Prostate gland (tissue), 2 donors: ENCODE results near the gene ERMP1. TPM values are rescaled to one million over a fixed set of nuclear protein-coding genes. Genes with fewer than 3 reads are reported as not detected.
"Not testable (repeated sequence)": the region's sequence is repeated elsewhere in the genome, so short reads cannot be mapped to it uniquely, and the experiment has no call there.

Source experiments
- DNase-seq: peaks from one replicate; pipeline ENCODE4 v3.0.0-alpha.2; 2019; ENCODE audit warnings: low spot score
- H3K27ac ChIP-seq, 2 donors: fragments of 200-600 bp; sonication (generic); 2 replicates each; pipeline ENCODE4 v1.5.1; 2017 to 2019
- H3K27me3 ChIP-seq: fragments of 200-600 bp; sonication (generic); replicated peaks from 2 replicates; pipeline ENCODE4 v1.5.1; 2019; ENCODE audit not compliant: insufficient read depth
- H3K36me3 ChIP-seq, 2 donors: fragments of 200-600 bp; sonication (generic); 1 replicate in 1 of 2; 2 replicates in 1 of 2; pipeline versions ENCODE4 v1.5.1 to v1.8.1; 2017 to 2019
- H3K4me1 ChIP-seq: fragments of 200-600 bp; sonication (generic); replicated peaks from 2 replicates; pipeline ENCODE4 v1.5.1; 2019
- H3K4me3 ChIP-seq, 2 donors: fragments of 200-600 bp; sonication (generic); 2 replicates each; pipeline ENCODE4 v1.5.1; 2017 to 2019
- H3K9me3 ChIP-seq: fragments of 200-600 bp; sonication (generic); 2 replicates; pipeline ENCODE4 v1.5.1; 2017
- POLR2A ChIP-seq: fragments of 450-650 bp; IDR thresholded peaks from one replicate; pipeline ENCODE4 v1.6.1; 2016; ENCODE audit warnings: antibody characterized with exemption, mild to moderate bottlenecking
- POLR2AphosphoS5 ChIP-seq: sonication (generic); formaldehyde crosslinking; IDR thresholded peaks from one replicate; pipeline ENCODE4 v1.6.1; 2017; ENCODE audit warnings: antibody characterized with exemption
- WGBS: methylation state at CpG from one replicate; pipeline ENCODE4 v1.1.5; 2018; 5-methylcytosine and 5-hydroxymethylcytosine counted together
- intact Hi-C: fragments of 100-400 bp; cut with DNase I; formaldehyde crosslinking; loops from one replicate; pipeline ENCODE4 v1.14.2; 2022
- total RNA-seq, 2 donors: library from RNA; depleted of rRNA; stranded (reverse); fragments of >200 nt; gene quantifications; one replicate each; pipeline ENCODE4 v1.1.0, GENCODE V29; 2016
- TF ChIP-seq, protein P1 (sequence below), 4 experiments: fragments of 200-600 bp in 2 of 4; fragments of 450-650 bp in 2 of 4; sonication (generic) in 2 of 4; IDR thresholded peaks; 1 replicate in 3 of 4; 2 replicates in 1 of 4; pipeline ENCODE4 v1.5.1; 2016 to 2019; ENCODE audit warnings: antibody characterized with exemption in 4 of 4, mild to moderate bottlenecking in 2 of 4, moderate library complexity in 2 of 4

The ERMP1 gene, protein sequence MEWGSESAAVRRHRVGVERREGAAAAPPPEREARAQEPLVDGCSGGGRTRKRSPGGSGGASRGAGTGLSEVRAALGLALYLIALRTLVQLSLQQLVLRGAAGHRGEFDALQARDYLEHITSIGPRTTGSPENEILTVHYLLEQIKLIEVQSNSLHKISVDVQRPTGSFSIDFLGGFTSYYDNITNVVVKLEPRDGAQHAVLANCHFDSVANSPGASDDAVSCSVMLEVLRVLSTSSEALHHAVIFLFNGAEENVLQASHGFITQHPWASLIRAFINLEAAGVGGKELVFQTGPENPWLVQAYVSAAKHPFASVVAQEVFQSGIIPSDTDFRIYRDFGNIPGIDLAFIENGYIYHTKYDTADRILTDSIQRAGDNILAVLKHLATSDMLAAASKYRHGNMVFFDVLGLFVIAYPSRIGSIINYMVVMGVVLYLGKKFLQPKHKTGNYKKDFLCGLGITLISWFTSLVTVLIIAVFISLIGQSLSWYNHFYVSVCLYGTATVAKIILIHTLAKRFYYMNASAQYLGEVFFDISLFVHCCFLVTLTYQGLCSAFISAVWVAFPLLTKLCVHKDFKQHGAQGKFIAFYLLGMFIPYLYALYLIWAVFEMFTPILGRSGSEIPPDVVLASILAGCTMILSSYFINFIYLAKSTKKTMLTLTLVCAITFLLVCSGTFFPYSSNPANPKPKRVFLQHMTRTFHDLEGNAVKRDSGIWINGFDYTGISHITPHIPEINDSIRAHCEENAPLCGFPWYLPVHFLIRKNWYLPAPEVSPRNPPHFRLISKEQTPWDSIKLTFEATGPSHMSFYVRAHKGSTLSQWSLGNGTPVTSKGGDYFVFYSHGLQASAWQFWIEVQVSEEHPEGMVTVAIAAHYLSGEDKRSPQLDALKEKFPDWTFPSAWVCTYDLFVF
- 10 to 100 TPM; 21.7 to 24.7 TPM for total RNA-seq

DNA sequence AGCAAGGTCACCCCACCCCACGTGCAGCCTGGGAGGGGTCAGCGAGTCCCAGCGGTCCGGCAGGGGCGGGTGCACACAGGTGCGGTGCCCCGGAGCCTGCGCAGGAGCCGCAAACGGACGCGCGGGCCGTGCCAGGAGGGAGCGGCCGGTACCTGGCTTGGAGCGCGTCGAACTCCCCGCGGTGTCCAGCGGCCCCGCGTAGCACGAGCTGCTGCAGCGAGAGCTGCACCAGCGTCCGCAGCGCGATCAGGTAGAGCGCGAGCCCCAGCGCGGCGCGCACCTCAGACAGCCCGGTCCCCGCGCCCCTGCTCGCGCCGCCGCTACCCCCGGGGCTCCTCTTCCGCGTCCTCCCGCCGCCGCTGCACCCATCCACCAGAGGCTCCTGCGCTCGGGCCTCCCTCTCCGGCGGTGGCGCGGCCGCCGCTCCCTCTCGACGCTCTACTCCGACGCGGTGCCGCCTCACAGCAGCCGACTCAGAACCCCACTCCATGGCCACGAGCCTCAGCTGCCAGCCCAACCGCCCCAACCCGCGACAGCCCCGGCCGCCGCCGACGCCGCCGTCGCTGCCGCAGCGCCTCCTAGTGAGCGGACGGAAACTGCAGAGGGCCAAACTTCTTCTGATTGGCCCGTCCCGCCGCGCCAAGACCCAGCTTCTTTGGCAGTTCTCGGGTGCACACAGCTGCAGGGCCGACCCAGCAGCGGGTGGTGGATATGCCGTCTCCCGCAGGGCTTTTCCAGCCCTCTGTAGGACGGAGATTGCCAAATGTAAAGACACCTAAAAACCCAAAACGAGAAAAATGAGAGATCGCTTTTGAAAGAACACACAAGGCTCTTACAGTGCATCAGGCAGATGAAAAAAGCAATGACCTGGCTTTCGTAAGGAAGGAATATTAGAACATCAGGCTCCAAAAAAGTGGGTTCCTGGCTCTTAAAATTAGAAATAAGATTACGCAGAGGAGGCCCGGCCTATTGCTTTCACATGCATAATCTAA, at the start of gene ERMP1:
ERMP1 (minus strand) TSS at position 580 of the 992 bp plus-strand sequence; CDS start at position 490, 90 bp downstream.
- Histone ChIP-seq H3K9me3 (no peaks in the 10 kb centered on the region), H3K27ac (peak within 1 kb of the TSS; percentile 81 to 85), H3K27me3 (no peaks in the 10 kb centered on the region), H3K36me3 (no peaks in the 10 kb centered on the region), H3K4me3 (peak within 1 kb of the TSS; percentile 75 to 89), H3K4me1 (no peaks in the 10 kb centered on the region)
- intact Hi-C loops: no loop called here
- peak; percentile 79 for DNase-seq
- WGBS: under 1% methylated on average over 65 of the region's 95 CpGs
- TF ChIP-seq POLR2AphosphoS5 (peak; percentile 80), POLR2A (peak; percentile 50)
- TF ChIP-seq, protein P1, sequence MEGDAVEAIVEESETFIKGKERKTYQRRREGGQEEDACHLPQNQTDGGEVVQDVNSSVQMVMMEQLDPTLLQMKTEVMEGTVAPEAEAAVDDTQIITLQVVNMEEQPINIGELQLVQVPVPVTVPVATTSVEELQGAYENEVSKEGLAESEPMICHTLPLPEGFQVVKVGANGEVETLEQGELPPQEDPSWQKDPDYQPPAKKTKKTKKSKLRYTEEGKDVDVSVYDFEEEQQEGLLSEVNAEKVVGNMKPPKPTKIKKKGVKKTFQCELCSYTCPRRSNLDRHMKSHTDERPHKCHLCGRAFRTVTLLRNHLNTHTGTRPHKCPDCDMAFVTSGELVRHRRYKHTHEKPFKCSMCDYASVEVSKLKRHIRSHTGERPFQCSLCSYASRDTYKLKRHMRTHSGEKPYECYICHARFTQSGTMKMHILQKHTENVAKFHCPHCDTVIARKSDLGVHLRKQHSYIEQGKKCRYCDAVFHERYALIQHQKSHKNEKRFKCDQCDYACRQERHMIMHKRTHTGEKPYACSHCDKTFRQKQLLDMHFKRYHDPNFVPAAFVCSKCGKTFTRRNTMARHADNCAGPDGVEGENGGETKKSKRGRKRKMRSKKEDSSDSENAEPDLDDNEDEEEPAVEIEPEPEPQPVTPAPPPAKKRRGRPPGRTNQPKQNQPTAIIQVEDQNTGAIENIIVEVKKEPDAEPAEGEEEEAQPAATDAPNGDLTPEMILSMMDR (IDR thresholded peaks at IDR 0.05): peak; percentile 70 to 93 (median 86)

DNA sequence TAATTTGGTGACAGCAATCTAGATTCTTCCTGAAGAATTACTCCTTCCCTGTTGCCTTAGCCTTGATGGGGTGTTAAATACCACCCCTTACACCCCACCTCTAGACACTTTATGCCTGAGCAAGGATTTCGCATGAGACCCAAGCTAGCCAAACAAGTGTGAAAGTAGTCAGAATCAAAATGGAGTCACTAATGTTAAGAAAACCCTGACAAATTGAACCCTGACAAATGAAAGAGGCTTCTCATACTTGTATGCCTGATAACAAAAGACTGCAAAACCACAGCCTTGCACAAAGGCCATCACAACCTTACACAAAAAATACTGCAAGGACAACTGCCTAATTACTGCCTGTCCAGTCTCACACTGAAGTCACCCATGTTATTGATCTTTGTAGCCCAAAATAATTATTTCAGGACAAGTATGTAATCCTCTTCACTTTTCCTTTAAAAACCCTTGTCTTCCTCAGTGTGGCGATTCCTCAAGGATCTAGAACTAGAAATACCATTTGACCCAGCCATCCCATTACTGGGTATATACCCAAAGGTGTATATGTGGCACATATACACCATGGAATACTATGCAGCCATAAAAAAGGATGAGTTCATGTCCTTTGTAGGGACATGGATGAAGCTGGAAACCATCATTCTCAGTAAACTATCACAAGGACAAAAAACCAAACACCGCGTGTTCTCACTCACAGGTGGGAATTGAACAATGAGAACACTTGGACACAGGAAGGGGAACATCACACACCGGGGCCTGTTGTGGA, 49.5 kb upstream of the ERMP1 start:
- H3K4me1 ChIP-seq, H3K4me3 ChIP-seq, intact Hi-C loops, DNase-seq, H3K27me3 ChIP-seq, H3K36me3 ChIP-seq, H3K9me3 ChIP-seq, H3K27ac ChIP-seq: not testable (repeated sequence)
- WGBS: 98% methylated on average over 5 of the region's 5 CpGs

DNA sequence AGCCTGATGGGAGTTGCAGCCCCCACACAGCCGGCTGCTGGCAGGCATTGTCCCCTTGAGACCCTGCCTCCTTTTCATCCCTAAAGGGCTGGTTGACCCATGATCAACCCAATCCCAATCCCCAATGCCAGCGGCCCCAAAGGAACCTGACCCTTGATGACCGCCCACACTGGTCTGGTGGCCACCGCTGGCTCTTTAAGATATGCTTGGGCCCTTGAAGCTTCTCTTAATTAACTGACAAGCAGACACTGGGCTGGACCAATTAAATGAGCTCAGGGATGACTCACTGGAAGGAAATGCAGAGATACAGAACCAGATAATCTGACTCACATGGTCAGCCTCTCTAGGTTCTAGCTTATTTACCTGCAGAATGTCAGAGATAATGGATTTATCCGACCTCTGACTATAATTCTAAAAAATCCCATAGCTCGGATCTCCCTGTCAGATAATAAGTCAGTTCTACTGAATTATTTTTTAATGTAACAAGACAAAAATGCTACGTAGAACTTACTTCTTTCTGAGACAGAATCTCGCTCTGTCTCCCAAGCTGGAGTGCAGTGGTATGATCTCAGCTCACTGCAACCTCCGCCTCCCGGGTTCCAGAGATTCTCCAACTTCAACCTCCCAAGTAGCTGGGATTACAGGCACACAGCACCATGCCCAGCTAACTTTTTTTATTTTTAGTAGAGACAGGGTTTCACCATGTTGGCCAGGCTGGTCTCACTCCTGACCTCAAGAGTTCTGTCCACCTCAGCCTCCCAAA, 46.7 kb upstream of the ERMP1 start:
- intact Hi-C loops: no loop called here
- WGBS: 80% methylated on average over 10 of the region's 10 CpGs
- Histone ChIP-seq H3K9me3 (no peaks in the 10 kb centered on the region), H3K4me1 (no peaks in the 10 kb centered on the region), H3K36me3 (no peaks in the 10 kb centered on the region), H3K27ac (no peak overlapping the region), H3K27me3 (no peaks in the 10 kb centered on the region), H3K4me3 (no peak overlapping the region)
- no peak for DNase-seq
- TF ChIP-seq POLR2AphosphoS5 (no peak), POLR2A (no peak)
- TF ChIP-seq, protein P1 (IDR thresholded peaks at IDR 0.05): no peak

DNA sequence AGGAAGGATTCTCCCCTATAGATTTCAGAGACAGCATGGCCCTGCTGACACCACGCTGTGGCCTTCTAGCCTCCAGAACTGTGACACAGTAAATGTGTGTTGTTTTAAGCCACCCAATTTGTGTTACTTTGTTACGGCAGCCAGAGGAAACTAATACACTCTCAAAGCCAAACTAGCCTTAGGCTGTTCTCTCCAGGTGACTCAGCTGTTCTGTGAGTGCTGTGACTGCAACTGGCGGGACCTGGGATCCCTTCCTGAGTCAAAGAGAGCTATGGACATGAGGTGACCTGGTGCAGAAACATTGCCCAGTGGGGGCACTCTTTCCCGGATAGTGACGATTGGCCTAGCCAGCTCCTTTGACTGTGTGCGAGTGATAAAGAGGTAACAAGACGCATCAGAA, 43.8 kb upstream of the ERMP1 start:
- TF ChIP-seq POLR2A: no peak
- TF ChIP-seq POLR2AphosphoS5: no peak
- TF ChIP-seq, protein P1 (IDR thresholded peaks at IDR 0.05): no peak
- no peaks in the 10 kb centered on the region for H3K4me1 ChIP-seq
- WGBS: 94% methylated on average over 7 of the region's 7 CpGs
- intact Hi-C loops: no loop called here
- no peak overlapping the region for H3K4me3 ChIP-seq
- no peaks in the 10 kb centered on the region for H3K27me3 ChIP-seq
- no peak overlapping the region for H3K27ac ChIP-seq
- DNase-seq: no peak
- no peaks in the 10 kb centered on the region for H3K36me3 ChIP-seq
- no peaks in the 10 kb centered on the region for H3K9me3 ChIP-seq
